HEK293 (cell line): ENCODE measurements around the gene SZRD1.

Experiments
- ZBTB8A ChIP-seq: fragments of 450-650 bp; formaldehyde crosslinking; IDR thresholded peaks from 2 replicates; pipeline ENCODE4 v1.5.1; 2016; ENCODE audit warnings: missing biosample characterization, missing genetic modification characterization
- ZNF239 ChIP-seq: fragments of 450-650 bp; formaldehyde crosslinking; IDR thresholded peaks from 2 replicates; pipeline ENCODE4 v1.5.1; 2016; ENCODE audit warnings: missing biosample characterization, missing genetic modification characterization
- ZNF701 ChIP-seq: fragments of 450-650 bp; formaldehyde crosslinking; IDR thresholded peaks from 2 replicates; pipeline ENCODE4 v1.5.1; 2016; ENCODE audit warnings: missing biosample characterization, missing genetic modification characterization
- TF ChIP-seq, protein P1 (sequence below): fragments of 450-650 bp; formaldehyde crosslinking; IDR thresholded peaks from 2 replicates; pipeline ENCODE4 v1.5.1; 2016; ENCODE audit warnings: missing biosample characterization, missing genetic modification characterization
- TF ChIP-seq, protein P2 (sequence below): fragments of 450-650 bp; formaldehyde crosslinking; IDR thresholded peaks from 2 replicates; pipeline ENCODE4 v1.5.1; 2016; ENCODE audit warnings: missing biosample characterization, missing genetic modification characterization
- TF ChIP-seq, protein P3 (sequence below): fragments of 450-650 bp; formaldehyde crosslinking; IDR thresholded peaks from 2 replicates; pipeline ENCODE4 v1.5.1; 2016; ENCODE audit warnings: missing biosample characterization, missing genetic modification characterization

DNA sequence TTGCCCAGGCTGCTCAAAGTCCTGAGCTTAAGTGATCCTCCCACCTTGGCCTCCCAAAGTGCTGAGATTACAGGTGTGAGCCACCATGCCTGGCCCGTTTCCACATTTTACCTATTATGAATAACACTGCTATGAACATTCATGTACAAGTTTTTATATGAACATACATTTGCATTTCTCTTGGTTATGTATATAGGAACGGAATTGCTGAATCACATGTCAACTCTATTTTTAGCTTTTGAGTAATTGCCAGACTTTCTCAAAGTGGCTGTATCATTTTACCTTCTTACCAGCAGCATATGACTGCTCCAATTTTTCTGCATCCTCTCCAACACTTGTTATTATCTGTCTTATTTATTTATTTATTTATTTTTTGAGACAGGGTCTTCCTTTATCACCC, 67.5 kb downstream of the SZRD1 start:
- TF ChIP-seq, protein P1, sequence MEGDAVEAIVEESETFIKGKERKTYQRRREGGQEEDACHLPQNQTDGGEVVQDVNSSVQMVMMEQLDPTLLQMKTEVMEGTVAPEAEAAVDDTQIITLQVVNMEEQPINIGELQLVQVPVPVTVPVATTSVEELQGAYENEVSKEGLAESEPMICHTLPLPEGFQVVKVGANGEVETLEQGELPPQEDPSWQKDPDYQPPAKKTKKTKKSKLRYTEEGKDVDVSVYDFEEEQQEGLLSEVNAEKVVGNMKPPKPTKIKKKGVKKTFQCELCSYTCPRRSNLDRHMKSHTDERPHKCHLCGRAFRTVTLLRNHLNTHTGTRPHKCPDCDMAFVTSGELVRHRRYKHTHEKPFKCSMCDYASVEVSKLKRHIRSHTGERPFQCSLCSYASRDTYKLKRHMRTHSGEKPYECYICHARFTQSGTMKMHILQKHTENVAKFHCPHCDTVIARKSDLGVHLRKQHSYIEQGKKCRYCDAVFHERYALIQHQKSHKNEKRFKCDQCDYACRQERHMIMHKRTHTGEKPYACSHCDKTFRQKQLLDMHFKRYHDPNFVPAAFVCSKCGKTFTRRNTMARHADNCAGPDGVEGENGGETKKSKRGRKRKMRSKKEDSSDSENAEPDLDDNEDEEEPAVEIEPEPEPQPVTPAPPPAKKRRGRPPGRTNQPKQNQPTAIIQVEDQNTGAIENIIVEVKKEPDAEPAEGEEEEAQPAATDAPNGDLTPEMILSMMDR (tag by site-specific recombination): no peak
- TF ChIP-seq ZNF239: no peak
- TF ChIP-seq ZNF701 (tag by site-specific recombination): no peak
- TF ChIP-seq, protein P2, sequence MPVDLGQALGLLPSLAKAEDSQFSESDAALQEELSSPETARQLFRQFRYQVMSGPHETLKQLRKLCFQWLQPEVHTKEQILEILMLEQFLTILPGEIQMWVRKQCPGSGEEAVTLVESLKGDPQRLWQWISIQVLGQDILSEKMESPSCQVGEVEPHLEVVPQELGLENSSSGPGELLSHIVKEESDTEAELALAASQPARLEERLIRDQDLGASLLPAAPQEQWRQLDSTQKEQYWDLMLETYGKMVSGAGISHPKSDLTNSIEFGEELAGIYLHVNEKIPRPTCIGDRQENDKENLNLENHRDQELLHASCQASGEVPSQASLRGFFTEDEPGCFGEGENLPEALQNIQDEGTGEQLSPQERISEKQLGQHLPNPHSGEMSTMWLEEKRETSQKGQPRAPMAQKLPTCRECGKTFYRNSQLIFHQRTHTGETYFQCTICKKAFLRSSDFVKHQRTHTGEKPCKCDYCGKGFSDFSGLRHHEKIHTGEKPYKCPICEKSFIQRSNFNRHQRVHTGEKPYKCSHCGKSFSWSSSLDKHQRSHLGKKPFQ: no peak
- TF ChIP-seq, protein P3, sequence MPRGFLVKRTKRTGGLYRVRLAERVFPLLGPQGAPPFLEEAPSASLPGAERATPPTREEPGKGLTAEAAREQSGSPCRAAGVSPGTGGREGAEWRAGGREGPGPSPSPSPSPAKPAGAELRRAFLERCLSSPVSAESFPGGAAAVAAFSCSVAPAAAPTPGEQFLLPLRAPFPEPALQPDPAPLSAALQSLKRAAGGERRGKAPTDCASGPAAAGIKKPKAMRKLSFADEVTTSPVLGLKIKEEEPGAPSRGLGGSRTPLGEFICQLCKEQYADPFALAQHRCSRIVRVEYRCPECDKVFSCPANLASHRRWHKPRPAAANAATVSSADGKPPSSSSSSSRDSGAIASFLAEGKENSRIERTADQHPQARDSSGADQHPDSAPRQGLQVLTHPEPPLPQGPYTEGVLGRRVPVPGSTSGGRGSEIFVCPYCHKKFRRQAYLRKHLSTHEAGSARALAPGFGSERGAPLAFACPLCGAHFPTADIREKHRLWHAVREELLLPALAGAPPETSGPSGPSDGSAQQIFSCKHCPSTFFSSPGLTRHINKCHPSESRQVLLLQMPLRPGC: no peak
- TF ChIP-seq ZBTB8A: no peak
